Loucy (cell line): ENCODE measurements around the gene PARS2.

Source experiments
- H2AFZ ChIP-seq: fragments of 200-600 bp; sonication (generic); 2 replicates; pipeline ENCODE4 v1.6.0; 2016; ENCODE audit warnings: antibody characterized with exemption, mild to moderate bottlenecking, low read length, moderate library complexity
- H3F3A ChIP-seq: fragments of 200-600 bp; 2 replicates; pipeline ENCODE4 v1.6.0; 2016; ENCODE audit warnings: antibody characterized with exemption, low read depth, mild to moderate bottlenecking
- H3K27me3 ChIP-seq: fragments of 200-600 bp; sonication (generic); 2 replicates; pipeline ENCODE4 v1.6.1; 2014; ENCODE audit warnings: low read length, mild to moderate bottlenecking; ENCODE audit not compliant: insufficient read depth, poor library complexity, severe bottlenecking
- H3K36me3 ChIP-seq: fragments of 200-600 bp; sonication (generic); 2 replicates; pipeline ENCODE4 v1.6.1; 2016; ENCODE audit warnings: low read length; ENCODE audit not compliant: insufficient read depth
- H3K4me1 ChIP-seq: fragments of 200-600 bp; sonication (generic); 2 replicates; pipeline ENCODE4 v1.5.1; 2014; ENCODE audit warnings: low read length, mild to moderate bottlenecking; ENCODE audit not compliant: insufficient read depth, poor library complexity, severe bottlenecking
- H3K4me2 ChIP-seq: fragments of 200-600 bp; sonication (generic); 2 replicates; pipeline ENCODE4 v1.6.0; 2014; ENCODE audit warnings: antibody characterized with exemption, low read length, low read depth, mild to moderate bottlenecking; ENCODE audit not compliant: poor library complexity, severe bottlenecking
- H3K4me3 ChIP-seq: fragments of 200-600 bp; sonication (generic); 2 replicates; pipeline ENCODE4 v1.5.1; 2014; ENCODE audit warnings: low read length, mild to moderate bottlenecking, mixed read lengths; ENCODE audit not compliant: poor library complexity, severe bottlenecking
- H3K79me2 ChIP-seq: fragments of 200-600 bp; sonication (generic); 2 replicates; pipeline ENCODE4 v1.6.1; 2014; ENCODE audit warnings: low read length; ENCODE audit not compliant: insufficient read depth
- H3K9ac ChIP-seq: fragments of 200-600 bp; sonication (generic); 2 replicates; pipeline ENCODE4 v1.6.0; 2014; ENCODE audit warnings: mild to moderate bottlenecking, low read depth, low read length, moderate library complexity; ENCODE audit not compliant: poor library complexity, severe bottlenecking
- H3K9me2 ChIP-seq: fragments of 200-600 bp; sonication (generic); replicated peaks from 2 replicates; pipeline ENCODE4 v1.6.1; 2016; ENCODE audit warnings: low read depth, low read length, mixed read lengths
- H3K9me3 ChIP-seq: fragments of 200-600 bp; sonication (generic); 2 replicates; pipeline ENCODE4 v1.6.1; 2014; ENCODE audit warnings: mild to moderate bottlenecking, antibody characterized with exemption, low read length, low read depth; ENCODE audit not compliant: insufficient read depth
- H4K20me1 ChIP-seq: fragments of 200-600 bp; sonication (generic); 2 replicates; pipeline ENCODE4 v1.6.0; 2014; ENCODE audit warnings: antibody characterized with exemption, low read length, mild to moderate bottlenecking; ENCODE audit not compliant: insufficient read depth, poor library complexity, severe bottlenecking
- EZH2phosphoT487 ChIP-seq: fragments of 200-600 bp; IDR thresholded peaks from 2 replicates; pipeline ENCODE4 v1.6.1; 2018; ENCODE audit warnings: antibody characterized with exemption, mild to moderate bottlenecking, moderate library complexity, borderline replicate concordance
- TF ChIP-seq, protein P1 (sequence below): fragments of 200-600 bp; sonication (generic); conservative IDR thresholded peaks from 2 replicates; pipeline ENCODE4 v1.5.1; 2014; ENCODE audit warnings: mild to moderate bottlenecking, antibody characterized with exemption, low read length

The PARS2 gene

DNA sequence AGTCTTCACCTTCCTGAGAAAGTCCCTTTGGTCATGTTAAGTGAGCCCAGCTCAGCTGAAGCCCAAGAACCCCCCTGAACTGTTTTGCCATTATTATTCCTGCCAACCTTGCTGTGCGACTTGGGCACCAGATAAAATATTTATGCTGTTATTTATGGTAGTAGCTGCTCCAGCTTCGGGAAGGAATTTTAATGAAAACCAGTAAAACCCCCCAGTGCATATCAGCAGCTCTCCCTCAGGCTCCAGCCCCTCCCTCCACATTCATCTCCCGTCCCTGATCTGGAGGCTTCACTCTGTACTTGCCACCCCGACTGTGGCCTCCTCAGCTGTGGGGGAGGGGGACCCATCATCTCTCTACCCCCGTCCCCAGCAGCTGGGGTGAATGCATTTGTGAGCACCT is 24.1 kb upstream of the PARS2 start:
- no peaks in the 10 kb centered on the region for H3K9me2 ChIP-seq
- no peak overlapping the region for H2AFZ ChIP-seq
- H3K79me2 ChIP-seq, result no peaks in the 10 kb centered on the region
- no peaks in the 10 kb centered on the region for H4K20me1 ChIP-seq
- H3K4me2 ChIP-seq, result no peak overlapping the region
- no peaks in the 10 kb centered on the region for H3K36me3 ChIP-seq
- no peaks in the 10 kb centered on the region for H3F3A ChIP-seq
- H3K9me3 ChIP-seq, result no peaks in the 10 kb centered on the region
- no peak overlapping the region for H3K4me3 ChIP-seq
- H3K27me3 ChIP-seq, result no peaks in the 10 kb centered on the region
- TF ChIP-seq EZH2phosphoT487, result no peak
- TF ChIP-seq, protein P1, sequence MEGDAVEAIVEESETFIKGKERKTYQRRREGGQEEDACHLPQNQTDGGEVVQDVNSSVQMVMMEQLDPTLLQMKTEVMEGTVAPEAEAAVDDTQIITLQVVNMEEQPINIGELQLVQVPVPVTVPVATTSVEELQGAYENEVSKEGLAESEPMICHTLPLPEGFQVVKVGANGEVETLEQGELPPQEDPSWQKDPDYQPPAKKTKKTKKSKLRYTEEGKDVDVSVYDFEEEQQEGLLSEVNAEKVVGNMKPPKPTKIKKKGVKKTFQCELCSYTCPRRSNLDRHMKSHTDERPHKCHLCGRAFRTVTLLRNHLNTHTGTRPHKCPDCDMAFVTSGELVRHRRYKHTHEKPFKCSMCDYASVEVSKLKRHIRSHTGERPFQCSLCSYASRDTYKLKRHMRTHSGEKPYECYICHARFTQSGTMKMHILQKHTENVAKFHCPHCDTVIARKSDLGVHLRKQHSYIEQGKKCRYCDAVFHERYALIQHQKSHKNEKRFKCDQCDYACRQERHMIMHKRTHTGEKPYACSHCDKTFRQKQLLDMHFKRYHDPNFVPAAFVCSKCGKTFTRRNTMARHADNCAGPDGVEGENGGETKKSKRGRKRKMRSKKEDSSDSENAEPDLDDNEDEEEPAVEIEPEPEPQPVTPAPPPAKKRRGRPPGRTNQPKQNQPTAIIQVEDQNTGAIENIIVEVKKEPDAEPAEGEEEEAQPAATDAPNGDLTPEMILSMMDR, result no peak
- no peak overlapping the region for H3K9ac ChIP-seq
- no peaks in the 10 kb centered on the region for H3K4me1 ChIP-seq

DNA sequence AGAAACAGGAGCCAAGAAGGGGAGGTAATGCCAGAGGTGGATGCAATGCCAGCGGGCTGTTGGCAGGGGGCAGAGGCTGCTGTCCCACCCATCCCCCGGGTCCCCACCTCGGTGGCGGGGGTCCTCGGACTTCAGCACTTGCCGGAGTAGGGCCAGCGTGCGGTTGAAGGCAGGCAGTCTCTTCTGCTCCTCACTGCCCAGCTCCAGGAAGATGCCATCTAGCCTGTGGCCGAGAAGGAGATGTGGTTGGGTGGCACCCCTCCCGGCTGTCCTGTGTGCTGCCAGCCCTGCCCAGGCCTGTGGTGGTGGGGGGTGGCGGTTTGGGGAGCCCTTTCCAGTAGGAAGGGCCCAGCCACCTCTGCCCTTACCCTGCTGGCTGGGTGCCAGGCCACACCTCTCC is 23.3 kb upstream of the PARS2 start:
- H3K4me2 ChIP-seq, result no peak overlapping the region
- no peaks in the 10 kb centered on the region for H4K20me1 ChIP-seq
- no peaks in the 10 kb centered on the region for H3K9me2 ChIP-seq
- no peak overlapping the region for H2AFZ ChIP-seq
- no peak overlapping the region for H3K4me3 ChIP-seq
- TF ChIP-seq EZH2phosphoT487, result no peak
- TF ChIP-seq, protein P1, result no peak
- no peaks in the 10 kb centered on the region for H3F3A ChIP-seq
- H3K27me3 ChIP-seq, result no peaks in the 10 kb centered on the region
- no peaks in the 10 kb centered on the region for H3K36me3 ChIP-seq
- no peak overlapping the region for H3K9ac ChIP-seq
- no peaks in the 10 kb centered on the region for H3K9me3 ChIP-seq
- no peaks in the 10 kb centered on the region for H3K4me1 ChIP-seq
- no peaks in the 10 kb centered on the region for H3K79me2 ChIP-seq

DNA sequence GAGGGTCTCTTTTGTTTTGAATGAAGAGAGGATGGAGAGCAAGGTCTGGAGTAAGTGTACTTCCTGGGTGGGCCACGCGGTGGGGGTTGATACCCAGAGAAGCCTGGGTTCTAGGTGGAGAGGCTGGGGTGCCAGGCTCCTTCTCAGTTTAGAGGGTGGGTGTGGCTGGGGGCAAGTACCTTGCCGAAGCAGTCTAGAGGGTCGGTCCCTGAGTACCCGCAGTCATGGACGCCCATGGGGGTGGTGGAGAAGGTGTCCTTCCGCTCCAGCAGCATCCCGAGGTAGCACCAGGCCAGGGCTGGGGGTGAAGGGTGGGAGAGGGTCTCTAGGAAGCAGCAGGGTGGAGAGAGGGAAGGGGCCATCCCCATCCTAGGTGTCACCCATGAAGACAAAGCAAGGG is 22.5 kb upstream of the PARS2 start:
- no peak overlapping the region for H3K9ac ChIP-seq
- H2AFZ ChIP-seq, result no peak overlapping the region
- H3K4me3 ChIP-seq, result no peak overlapping the region
- H3K79me2 ChIP-seq, result no peaks in the 10 kb centered on the region
- no peaks in the 10 kb centered on the region for H4K20me1 ChIP-seq
- H3K27me3 ChIP-seq, result no peaks in the 10 kb centered on the region
- no peak for TF ChIP-seq EZH2phosphoT487
- TF ChIP-seq, protein P1, result no peak
- H3K36me3 ChIP-seq, result no peaks in the 10 kb centered on the region
- no peaks in the 10 kb centered on the region for H3K9me2 ChIP-seq
- no peaks in the 10 kb centered on the region for H3K4me1 ChIP-seq
- H3K9me3 ChIP-seq, result no peaks in the 10 kb centered on the region
- H3F3A ChIP-seq, result no peaks in the 10 kb centered on the region
- no peak overlapping the region for H3K4me2 ChIP-seq
